ENCODE measurements around the gene DNAJB7. TPM values are rescaled to one million over a fixed set of nuclear protein-coding genes. Genes with fewer than 3 reads are reported as not detected.
"Not testable (repeated sequence)": the region's sequence is repeated elsewhere in the genome, so short reads cannot be mapped to it uniquely, and the experiment has no call there.

Gene DNAJB7
- total and polyA plus RNA-seq, 4 donors: not detected

DNA sequence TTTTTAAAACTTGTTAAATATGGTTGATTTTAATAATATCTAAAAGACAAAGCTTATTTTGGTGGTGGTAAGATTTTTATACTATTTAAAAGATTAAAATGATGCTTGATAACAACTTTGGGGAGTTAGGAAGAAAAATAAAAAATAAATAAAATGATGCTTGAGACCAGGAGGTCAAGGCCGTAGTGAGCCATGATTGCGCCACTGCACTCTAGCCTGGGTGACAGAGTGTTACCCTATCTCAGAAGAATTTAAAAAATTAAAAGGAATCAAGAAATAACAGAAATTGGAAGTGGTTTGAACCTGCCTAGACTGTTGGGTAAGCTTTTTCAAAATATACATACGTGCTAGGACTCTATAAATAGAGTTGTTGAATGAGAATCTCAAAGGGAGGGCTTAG lies 12.1 kb upstream of the DNAJB7 start:
- Histone ChIP-seq H3K36me3 (ENCODE audit: control insufficient read depth in 4 of 4, insufficient read depth in 4 of 4, low read length in 4 of 4) (peaks cover 0 to 7% (median 3%) of the 10 kb centered on the region in 4 donors), H3K27me3 (ENCODE audit: control insufficient read depth in 3 of 3, insufficient read depth in 3 of 3, low read length in 2 of 3) (no peaks in the 10 kb centered on the region), H3K4me1 (ENCODE audit: control insufficient read depth in 5 of 5, insufficient read depth in 5 of 5, low read length in 5 of 5) (peaks cover 0 to 2% (median 0%) of the 10 kb centered on the region in 5 donors), H3K9ac (ENCODE audit: insufficient read depth in 1 of 2, low read length in 2 of 2) (no peak overlapping the region), H3K27ac (ENCODE audit: low read depth in 1 of 2, low read length in 1 of 2) (no peak overlapping the region), H3K4me3 (no peak overlapping the region), H3K9me3 (ENCODE audit: control insufficient read depth in 4 of 4, insufficient read depth in 3 of 4, low read length in 3 of 4) (no peaks in the 10 kb centered on the region)
- WGBS, 2 donors: 92 to 96% methylated on average over 3 of the region's 3 CpGs
- DNase-seq: no peak
- TF ChIP-seq, protein P1, sequence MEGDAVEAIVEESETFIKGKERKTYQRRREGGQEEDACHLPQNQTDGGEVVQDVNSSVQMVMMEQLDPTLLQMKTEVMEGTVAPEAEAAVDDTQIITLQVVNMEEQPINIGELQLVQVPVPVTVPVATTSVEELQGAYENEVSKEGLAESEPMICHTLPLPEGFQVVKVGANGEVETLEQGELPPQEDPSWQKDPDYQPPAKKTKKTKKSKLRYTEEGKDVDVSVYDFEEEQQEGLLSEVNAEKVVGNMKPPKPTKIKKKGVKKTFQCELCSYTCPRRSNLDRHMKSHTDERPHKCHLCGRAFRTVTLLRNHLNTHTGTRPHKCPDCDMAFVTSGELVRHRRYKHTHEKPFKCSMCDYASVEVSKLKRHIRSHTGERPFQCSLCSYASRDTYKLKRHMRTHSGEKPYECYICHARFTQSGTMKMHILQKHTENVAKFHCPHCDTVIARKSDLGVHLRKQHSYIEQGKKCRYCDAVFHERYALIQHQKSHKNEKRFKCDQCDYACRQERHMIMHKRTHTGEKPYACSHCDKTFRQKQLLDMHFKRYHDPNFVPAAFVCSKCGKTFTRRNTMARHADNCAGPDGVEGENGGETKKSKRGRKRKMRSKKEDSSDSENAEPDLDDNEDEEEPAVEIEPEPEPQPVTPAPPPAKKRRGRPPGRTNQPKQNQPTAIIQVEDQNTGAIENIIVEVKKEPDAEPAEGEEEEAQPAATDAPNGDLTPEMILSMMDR (IDR thresholded peaks at IDR 0.05; ENCODE audit: control extremely low read depth, extremely low read depth): no peak
- ATAC-seq (ENCODE audit: insufficient read depth, low FRiP score): no peak

DNA sequence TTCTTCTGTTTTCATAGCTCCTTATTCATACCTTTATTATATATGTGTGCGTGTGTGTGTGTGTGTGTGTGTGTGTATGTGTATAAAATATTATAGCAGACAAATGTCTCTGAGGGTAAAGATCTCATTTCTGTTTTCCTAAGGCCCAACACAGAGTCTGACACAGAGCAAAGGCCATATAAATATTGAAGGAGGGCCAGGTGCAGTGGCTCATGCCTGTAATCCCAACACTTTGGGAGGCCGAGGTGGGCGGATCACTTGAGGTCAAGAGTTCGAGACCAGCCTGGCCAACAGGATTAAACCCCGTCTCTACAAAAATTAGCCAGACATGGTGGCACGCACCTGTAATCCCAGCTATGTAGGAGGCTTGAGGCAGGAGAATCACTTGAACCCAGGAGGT lies 6.5 kb upstream of the DNAJB7 start:
- H3K27ac ChIP-seq (ENCODE audit: low read depth in 1 of 2, low read length in 1 of 2); H3K9me3 ChIP-seq (ENCODE audit: control insufficient read depth in 4 of 4, insufficient read depth in 3 of 4, low read length in 3 of 4); H3K4me3 ChIP-seq; DNase-seq; H3K9ac ChIP-seq (ENCODE audit: insufficient read depth in 1 of 2, low read length in 2 of 2); H3K36me3 ChIP-seq (ENCODE audit: control insufficient read depth in 4 of 4, insufficient read depth in 4 of 4, low read length in 4 of 4); H3K27me3 ChIP-seq (ENCODE audit: control insufficient read depth in 3 of 3, insufficient read depth in 3 of 3, low read length in 2 of 3); ATAC-seq (ENCODE audit: insufficient read depth, low FRiP score); H3K4me1 ChIP-seq (ENCODE audit: control insufficient read depth in 5 of 5, insufficient read depth in 5 of 5, low read length in 5 of 5): not testable (repeated sequence)
- 94% methylated on average over 6 of the region's 6 CpGs for WGBS, 2 donors

DNA sequence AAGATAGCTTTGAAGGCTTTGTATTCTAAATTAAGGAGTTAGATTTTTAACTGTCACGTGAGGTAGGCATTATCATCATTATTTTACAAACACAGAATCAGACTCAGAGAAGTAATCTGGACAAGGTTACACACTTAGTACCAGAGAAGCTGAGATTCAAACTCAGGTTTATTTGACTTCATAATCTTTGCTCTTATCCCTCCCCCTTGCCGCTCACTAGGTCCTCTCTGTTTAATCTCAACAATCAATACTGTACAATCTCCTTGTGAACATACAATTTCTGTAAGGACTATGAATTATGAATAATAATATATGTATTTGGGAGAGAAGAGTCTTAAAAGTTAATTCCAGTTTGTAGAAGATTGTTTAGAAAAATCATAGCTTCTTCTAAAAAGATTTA lies 5.2 kb upstream of the DNAJB7 start:
- Histone ChIP-seq H3K9ac (ENCODE audit: insufficient read depth in 1 of 2, low read length in 2 of 2) (no peak overlapping the region), H3K27me3 (ENCODE audit: control insufficient read depth in 3 of 3, insufficient read depth in 3 of 3, low read length in 2 of 3) (no peaks in the 10 kb centered on the region), H3K9me3 (ENCODE audit: control insufficient read depth in 4 of 4, insufficient read depth in 3 of 4, low read length in 3 of 4) (no peaks in the 10 kb centered on the region), H3K36me3 (ENCODE audit: control insufficient read depth in 4 of 4, insufficient read depth in 4 of 4, low read length in 4 of 4) (peaks cover 0 to 3% (median 2%) of the 10 kb centered on the region in 4 donors), H3K27ac (ENCODE audit: low read depth in 1 of 2, low read length in 1 of 2) (no peak overlapping the region), H3K4me3 (no peak overlapping the region), H3K4me1 (ENCODE audit: control insufficient read depth in 5 of 5, insufficient read depth in 5 of 5, low read length in 5 of 5) (no peaks in the 10 kb centered on the region)
- TF ChIP-seq, protein P1 (IDR thresholded peaks at IDR 0.05; ENCODE audit: control extremely low read depth, extremely low read depth): no peak
- ATAC-seq (ENCODE audit: insufficient read depth, low FRiP score) (no peak), DNase-seq (no peak)
- WGBS, 2 donors: 90 to 91% methylated on average over 2 of the region's 2 CpGs

DNA sequence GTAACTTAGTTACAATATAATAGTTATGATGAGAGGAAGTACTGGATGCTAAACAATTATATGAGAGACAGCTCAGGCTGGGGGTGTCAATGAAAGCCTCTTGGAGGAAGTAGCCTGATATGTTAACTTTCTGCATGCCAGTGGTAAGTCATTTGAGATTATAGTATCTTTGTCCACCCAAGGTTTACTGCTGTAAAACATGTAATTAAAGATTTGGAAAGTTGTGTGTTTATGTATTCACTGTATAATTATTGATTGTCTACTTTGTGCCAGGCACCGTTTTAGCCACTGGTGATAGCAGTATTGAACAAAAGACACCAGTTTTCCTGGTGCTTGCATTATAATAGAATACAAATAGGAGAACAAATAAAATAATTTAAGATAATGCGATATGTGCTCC lies 624 bp upstream of the DNAJB7 start:
- peaks cover 0 to 10% (median 1%) of the 10 kb centered on the region in 4 donors for H3K36me3 ChIP-seq (ENCODE audit: control insufficient read depth in 4 of 4, insufficient read depth in 4 of 4, low read length in 4 of 4)
- peaks cover 0 to 7% (median 3%) of the 10 kb centered on the region in 5 donors for H3K4me1 ChIP-seq (ENCODE audit: control insufficient read depth in 5 of 5, insufficient read depth in 5 of 5, low read length in 5 of 5)
- DNase-seq (no peak), ATAC-seq (ENCODE audit: insufficient read depth, low FRiP score) (no peak)
- no peaks in the 10 kb centered on the region for H3K27me3 ChIP-seq (ENCODE audit: control insufficient read depth in 3 of 3, insufficient read depth in 3 of 3, low read length in 2 of 3)
- H3K4me3 ChIP-seq: no peak overlapping the region
- WGBS, 2 donors: 91 to 96% methylated on average over 2 of the region's 2 CpGs
- no peak overlapping the region for H3K9ac ChIP-seq (ENCODE audit: insufficient read depth in 1 of 2, low read length in 2 of 2)
- TF ChIP-seq, protein P1 (IDR thresholded peaks at IDR 0.05; ENCODE audit: control extremely low read depth, extremely low read depth): no peak
- H3K9me3 ChIP-seq (ENCODE audit: control insufficient read depth in 4 of 4, insufficient read depth in 3 of 4, low read length in 3 of 4): no peaks in the 10 kb centered on the region
- no peak overlapping the region for H3K27ac ChIP-seq (ENCODE audit: low read depth in 1 of 2, low read length in 1 of 2)

Data from lung (tissue), 12 donors.